Stimulated activated CD4-positive, alpha-beta T cell treated with anti-CD3 and anti-CD28 coated beads, Interleukin-2, amount 100 ng/mL, for 48 hours (primary cell): ENCODE data around the gene LEUTX.
"Not testable (repeated sequence)": the region's sequence is repeated elsewhere in the genome, so short reads cannot be mapped to it uniquely, and the experiment has no call there.

ENCODE experiments used
- DNase-seq, 2 donors: peaks; one replicate each; pipeline ENCODE4 v3.0.0-alpha.2; 2020

LEUTX gene

DNA sequence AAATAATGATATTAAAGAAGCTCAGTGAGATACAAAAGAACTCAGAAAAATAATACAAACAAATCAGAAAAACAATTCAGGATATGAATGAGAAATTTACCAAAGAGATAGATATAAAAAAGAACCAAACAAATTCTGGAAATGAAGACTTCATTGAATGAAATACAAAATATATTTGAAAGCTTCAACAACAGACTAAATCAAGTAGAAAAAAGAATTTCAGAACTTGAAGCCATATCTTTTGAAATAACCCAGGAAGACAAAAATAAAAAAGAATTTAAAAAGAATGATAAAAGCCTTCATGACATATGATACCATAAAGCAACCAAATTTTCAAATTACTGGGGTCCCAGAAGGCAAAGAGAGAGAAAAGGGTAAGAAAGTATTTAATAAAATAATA is 9.6 kb downstream of the LEUTX start:
- no peak for DNase-seq

DNA sequence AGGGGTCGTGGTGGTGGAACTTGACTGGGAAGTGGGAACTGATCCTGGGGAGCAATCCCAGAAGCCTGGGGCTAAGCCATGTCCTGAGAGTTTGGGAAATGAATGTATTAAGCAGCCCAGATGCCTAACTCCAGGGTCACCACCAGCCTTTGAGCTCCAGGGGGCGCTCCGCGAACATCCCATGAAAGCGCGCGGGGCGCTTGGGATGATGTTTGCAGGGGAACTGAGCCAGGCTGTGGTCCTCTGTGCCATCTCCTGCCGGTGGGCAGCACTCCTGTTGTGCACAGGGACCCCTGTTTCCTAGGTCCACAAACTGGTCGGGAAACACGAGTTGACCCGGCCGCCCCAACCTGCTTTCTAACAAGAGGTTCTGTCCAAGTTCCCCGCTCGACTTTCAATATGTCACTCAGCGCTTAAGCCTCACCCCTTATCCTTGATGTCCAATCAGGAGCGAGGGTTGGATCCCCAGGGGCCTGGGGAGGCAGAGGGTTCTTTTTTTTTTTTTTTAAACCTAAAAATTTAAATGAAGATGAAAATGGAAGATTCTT is 14.4 kb downstream of the LEUTX start:
- peak; percentile 75 to 77 for DNase-seq

DNA sequence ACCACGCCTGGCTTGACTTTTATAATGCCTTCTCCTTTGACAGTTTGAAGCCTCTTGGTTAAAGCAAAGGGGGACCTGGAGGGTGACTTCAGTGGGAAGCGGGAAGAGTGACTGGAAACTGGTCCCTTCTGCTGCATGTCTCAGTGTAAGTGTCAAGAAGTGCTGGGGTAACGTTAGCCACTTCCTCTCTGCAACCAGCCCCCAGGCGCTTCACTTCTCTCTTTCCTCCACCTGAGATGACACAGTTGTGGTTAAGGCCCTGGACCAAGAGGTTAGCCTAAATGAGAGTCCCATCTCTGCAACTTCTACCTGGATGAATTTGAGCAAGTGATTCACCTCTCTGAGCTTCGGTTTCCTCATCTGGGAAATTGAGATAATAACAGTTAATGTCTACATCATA is 16.3 kb downstream of the LEUTX start:
- DNase-seq, result no peak

DNA sequence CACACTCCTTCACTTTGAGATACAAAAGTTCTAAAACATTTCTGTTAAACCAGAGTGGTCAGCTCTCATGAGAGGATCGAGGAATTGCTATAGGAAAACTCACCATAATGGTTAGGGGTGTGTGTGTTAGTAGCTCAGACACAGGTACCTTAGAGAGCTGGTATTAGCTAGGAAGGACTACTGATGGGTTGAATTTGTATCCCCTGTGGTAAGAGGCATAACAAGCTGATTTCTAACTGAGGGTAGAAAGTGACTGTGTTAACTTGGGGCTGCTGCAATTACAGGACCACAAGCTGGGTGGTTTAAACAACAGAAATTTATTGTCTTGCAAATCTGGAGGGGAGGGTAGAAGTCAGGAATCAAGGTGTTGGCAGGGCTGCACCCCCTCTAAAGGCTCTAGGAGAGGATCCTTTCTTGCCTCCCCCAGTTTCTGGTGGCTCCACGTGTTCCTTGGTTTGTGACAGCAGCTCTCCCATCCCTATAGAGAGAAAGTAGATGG is 17.4 kb downstream of the LEUTX start:
- DNase-seq, result no peak

DNA sequence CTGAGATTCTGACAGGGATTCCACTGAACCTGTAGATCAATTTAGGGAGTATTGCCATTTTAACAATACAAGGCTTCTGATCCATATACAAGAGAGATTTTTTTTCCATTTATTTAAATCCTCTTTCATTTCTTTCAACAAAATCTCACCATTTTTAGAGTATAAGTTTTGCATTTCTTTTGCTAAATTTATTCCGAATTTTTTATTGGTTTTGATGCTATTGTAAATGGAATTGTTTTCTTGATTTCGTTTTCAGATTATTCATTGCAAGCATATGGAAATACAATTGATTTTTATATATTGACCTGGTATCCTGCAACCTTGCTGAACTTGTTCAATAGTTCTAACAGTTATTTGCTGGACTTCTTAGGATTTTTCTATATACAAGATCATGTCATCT is 18.4 kb downstream of the LEUTX start:
- no peak for DNase-seq

DNA sequence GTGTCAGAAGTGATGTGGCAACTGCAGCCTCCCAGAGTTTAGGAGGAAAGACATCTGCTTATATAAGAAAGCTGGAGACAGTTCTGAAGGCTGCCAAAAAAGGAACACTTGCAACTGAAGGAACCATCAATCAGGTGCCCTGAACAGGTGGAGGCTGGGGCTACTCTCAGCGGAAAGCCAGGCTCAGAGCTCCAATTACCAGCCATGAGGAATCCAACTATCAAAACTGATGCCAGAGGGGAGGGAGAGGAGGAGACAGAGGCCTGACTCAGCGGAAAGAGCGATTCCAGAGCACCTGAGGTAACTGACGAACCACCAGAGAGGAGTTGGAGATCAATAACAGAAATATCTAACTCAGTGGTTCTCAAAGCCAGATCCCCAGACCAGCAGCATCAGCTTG is 24.3 kb downstream of the LEUTX start:
- DNase-seq, result no peak

DNA sequence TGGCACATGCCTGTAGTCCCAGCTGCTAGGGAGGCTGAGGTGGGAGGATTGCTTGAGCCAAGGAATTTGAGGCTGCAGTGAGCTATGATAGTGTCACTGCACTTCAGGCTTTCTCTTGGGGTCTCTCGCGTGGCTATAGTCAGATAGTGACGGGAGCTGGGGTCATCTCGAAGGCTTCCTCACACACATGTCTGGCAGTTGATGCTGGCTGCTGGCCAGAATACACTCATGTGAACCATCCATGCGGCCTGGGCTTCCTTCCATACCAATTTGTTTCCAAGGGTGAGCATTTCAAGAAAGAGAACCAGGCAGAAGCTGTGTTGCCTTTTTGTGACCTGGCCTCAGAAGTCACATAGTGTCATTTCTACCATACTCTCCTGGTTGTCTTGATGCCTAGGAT is 26.4 kb downstream of the LEUTX start:
- no peak for DNase-seq

DNA sequence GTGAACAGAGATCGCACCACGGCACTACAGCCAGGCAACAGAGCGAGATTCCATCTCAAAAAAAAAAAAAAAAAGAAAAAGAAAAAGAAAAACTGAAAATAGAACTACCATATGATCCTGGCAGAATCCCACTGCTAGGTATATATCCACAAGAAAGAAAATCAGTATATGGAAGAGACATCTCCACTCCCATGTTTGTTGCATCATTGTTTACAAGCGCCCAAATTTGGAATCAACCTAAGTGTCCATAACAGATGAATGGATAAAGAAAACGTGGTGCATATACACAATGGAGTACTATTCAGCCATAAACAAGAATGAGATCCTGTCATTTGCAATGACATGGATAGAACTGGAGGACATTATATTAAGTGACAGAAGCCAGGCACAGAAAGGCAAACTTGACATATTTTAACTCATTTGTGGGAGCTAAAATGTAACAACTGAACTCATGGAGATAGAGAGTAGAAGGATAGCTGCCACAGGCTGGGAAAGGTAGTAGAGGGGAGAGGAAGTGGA is 29.3 kb downstream of the LEUTX start:
- no peak for DNase-seq

DNA sequence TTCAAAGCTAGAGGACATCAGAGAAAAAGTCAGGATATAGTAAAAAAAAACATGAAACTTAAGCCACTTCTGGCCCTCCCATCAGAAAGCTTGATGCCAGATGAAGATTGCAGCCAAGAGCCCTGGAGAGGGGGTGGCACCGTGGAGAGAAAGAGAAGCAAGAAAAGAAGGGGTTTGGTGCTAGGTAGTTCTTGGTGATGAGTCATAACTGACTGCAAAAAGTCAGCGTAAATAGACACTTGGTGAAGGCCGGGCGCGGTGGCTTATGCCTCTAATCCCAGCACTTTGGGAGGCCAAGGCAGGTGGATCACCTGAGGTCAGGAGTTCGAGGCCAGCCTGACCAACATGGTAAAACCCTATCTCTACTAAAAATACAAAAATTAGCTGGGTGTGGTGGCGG is 30.0 kb downstream of the LEUTX start:
- DNase-seq, result not testable (repeated sequence)

DNA sequence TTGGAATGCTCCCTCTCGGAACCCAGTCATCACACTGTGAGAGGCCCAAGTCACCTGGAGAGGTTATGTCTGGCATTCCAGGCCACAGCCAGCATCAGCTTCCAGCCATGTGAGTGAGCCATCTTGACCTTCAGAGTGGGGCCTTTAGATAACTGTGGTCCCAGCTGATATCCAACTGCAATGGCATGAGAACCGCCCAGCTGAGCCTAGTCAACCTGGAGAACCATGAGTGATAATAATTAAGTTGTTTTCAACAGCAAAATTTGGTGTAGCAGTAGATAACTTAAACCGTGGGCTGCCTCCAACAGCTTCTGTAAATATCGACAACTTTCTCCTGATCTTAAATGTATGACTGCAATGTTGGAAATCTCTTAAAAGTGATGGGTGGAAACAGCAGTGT is 30.7 kb downstream of the LEUTX start:
- DNase-seq, result no peak

DNA sequence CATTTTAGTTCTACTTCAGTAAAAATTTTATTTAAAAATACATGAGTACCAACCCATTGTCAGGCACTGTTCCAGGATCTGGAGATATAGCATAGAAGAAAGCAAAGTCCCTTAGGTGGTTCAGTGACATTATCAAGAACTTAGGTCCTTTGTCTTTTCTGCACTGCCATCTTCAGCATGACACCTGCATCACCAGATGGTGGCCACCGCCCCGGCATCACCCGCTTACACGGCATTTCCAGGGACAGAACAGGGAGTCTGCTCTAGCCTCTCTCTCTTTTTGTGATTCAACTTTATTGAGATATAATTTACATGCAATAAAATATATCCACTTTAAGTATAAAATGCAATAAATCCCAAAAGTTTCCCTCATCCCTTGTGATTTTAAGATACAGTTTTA is 31.8 kb downstream of the LEUTX start:
- no peak for DNase-seq

DNA sequence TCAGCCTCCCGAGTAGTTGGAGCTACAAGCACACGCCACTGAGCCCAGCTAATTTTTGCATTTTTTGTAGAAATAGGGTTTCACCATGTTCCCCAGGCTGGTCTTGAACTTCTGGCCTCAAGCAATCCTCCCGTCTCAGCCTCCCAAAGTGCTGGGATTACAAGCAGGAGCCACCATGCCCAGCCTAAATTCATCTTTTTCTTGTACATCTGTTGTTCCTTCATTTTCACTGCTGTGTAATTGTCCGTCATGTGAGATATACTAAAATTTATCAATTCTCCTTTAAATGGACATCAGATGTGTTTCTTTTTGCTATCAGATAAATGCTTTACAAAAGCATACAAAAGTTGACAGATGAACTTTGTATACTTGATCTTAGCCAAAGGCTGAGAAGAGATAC is 32.4 kb downstream of the LEUTX start:
- DNase-seq, result no peak

DNA sequence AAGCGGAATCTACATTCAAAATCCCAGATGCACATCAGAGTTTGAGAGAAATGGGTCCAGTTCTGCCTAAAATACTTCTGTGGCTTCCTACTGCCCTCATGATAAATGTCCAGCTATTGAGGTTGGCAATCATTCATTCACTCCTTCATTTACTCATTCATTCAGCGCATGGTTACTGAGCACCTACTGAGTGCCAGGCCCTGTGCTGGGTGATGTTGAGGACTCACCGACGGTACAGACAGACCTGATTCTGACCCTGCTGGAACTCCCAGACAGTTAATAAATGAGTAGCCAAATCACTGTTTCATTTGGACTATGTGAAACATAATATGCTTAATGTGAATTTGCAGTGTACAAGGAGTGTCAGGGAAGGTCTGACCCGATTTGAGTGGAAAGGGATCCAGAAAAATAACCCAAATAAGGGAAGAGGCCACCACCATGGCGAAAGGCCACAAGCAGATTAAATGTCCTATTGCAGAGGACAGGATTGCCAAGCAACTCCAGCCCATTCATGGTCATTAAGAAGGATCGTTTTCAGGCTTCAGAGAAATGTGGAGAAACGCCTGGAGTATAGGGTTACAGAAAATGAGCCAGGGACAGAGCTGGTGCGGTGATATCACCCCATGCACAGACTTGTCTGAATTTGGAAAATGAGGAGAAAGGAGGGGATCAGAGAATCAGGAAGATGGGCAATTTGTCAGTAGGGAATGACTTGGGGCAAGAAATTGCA is 34.8 kb downstream of the LEUTX start:
- DNase-seq, result no peak

DNA sequence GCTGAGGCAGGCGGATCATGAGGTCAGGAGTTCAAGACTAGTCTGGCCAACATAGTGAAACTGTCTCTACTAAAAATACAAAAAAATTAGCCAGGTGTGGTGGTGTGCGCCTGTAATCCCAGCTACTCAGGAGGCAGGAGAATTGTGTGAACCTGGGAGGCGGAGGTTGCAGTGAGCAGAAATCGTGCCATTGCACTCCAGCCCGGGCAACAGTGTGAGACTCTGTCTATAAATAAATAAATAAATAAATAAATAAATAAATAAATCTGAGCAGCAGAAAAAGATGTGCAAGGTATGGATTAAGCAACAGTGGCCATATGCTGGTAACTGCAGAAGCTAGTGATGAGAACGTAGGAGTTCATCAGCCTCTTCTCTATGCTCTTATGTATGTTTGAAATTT is 35.5 kb downstream of the LEUTX start:
- DNase-seq, result not testable (repeated sequence)

DNA sequence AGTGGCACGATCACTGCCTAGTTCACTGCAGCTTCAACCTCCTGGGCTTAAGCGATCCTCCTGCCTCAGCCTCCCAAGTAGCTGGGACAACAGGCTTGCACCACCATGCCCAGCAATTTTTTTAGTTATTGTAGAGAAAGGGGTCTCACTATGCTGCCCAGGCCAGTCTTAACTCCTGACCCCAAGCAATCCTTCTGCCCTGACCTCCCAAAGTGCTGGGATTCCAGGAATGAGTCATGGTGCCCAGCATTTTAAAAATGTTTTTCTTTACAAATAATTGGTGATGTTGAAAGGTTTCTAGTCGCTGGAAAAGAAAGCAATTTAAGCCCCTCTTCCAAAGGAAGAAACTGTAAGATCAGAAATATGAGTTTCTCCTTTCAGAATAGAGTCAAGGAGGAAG is 35.9 kb downstream of the LEUTX start:
- DNase-seq, result no peak

DNA sequence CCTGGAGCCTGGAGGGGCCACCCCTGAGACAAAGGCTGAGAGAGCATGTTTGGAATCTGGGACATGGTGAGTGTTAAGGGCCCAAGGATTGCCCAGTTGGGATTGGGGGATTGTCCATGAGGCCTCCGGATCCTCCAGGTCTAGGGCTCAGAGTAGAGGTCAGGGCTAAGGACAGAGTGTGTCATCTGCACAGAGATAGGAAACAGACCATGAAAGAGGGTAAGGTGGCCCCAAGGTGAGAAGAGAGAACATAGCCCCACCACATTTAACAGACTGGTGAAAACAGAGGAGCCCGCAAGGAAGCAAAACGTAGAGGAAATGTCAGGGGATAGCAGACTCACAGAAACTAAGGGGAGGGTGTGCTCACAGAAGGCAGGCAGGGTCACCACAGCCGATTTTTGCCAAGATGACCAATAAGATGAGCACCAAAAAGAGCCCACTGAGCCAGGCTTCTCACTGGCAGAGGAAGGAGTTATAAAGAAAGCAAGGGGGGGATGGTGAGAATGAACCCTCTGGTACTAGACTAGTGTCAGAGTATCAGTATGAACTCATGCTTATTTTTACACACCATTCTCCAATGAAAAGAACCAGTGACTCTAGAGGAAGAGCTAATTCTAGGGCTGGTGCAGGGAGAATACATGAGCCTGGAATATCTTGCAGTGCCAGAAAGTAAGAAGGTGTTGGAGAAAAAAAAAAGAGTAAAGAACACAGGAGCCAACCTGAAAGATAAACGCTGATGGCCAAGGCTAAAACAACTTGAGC is 37.8 kb downstream of the LEUTX start:
- no peak for DNase-seq

DNA sequence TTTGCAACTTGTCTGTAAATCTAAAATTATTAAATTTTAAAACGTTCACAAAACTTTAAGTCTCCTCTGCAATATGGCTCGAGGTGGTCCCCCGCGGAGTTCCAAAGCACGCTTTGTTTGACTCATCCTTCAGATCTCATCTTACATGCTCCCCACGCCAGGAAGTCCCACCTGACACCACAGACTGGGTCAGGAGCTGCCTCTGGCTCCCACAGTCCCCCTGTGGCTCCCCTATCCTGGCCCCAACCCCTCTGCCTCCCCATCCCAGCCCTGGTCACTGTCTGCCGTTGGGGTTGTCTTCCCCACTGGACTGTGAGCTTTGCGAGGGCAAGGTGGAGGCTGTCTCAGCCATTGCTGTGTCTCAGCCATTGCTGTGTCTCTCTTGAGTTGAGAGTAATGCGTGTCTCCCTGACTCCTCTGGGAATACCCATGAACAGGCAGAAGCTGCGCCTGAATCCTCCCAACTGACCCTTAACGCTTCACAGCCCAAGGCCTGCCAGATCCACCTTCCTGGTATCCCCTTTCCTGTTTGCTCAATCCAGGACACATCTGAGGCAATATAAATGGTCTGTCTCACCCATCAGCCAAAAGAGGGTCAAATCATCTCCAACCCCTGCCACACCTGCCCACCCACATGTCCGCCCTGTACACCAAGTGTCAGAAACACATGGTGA is 39.4 kb downstream of the LEUTX start:
- no peak for DNase-seq

DNA sequence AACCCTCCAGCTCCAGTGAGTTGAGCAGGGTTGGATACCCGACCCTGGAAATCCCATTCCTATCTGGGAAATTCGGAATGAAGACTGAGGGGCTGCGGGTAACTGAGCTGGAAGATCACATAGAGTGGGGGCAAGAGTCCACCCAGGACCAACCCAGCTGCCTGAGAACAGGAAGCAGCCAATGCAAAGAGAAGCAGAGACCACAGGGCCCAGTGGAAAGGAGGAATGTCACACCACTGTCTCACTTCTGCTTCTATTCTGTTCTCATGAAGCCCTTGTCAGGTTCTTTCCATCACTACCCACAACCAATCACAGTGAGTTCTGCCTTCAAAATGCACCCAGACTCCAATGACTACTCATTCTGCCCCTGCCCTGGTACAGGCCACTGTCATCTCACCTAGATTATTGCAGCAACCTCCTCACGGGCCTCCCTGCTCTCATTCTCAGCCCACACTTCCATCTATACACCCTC is 40.0 kb downstream of the LEUTX start:
- DNase-seq, result no peak

DNA sequence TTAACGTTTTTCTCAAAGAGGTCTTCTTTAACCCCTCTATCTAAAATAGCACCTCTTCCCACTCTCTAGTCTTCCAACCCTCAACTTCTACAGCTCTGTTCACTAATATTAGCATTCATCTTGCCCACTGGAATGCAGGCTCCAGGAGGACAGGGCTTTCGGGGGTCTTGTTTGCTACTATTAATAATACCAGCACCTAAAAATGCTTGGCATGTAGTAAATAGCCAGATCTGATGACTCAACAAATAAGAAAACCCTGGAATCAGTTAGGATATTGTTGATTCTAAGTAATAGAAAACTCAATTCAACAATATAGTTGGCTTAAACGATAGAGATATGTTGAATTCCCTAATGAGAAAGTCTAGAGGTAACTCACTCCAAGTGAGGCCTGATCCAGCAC is 41.1 kb downstream of the LEUTX start:
- DNase-seq, result no peak

DNA sequence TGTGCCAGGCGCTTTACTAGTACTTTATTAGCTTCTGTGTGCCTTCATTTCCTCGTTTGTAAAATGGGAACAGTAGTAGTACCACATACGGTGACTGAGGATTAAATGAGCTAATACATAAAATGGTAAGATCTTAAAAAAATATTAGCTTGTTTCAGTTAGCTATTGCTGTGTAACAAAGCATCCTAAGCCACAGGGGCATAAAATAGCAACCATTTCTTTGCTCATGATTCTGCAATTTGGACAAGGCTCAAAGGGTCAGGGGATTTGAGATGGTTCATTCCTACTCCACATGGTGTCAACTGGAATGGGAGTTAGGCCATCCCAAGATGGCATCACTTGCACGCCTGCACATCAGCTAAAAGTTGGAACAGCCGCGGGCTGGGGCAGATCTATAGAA is 42.0 kb downstream of the LEUTX start:
- no peak for DNase-seq

DNA sequence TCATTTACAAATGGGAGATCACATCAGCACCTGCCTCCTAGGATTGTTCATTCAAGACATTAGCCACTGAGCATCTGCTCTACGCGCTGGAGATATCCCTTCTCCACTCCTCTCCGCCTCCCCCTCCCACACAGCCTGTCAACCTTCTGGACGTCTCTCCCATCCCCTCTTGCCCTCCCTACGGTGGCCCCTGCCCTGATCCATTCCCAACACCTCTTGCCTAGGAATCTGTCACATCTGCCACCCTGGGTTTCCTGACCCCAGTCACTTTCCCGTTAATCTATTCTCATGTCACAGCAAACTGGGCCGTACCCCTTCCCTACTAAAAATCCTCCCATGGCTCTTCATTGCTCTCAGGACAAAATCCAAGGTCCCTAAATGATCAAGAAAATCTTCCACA is 45.0 kb downstream of the LEUTX start:
- DNase-seq, result no peak

DNA sequence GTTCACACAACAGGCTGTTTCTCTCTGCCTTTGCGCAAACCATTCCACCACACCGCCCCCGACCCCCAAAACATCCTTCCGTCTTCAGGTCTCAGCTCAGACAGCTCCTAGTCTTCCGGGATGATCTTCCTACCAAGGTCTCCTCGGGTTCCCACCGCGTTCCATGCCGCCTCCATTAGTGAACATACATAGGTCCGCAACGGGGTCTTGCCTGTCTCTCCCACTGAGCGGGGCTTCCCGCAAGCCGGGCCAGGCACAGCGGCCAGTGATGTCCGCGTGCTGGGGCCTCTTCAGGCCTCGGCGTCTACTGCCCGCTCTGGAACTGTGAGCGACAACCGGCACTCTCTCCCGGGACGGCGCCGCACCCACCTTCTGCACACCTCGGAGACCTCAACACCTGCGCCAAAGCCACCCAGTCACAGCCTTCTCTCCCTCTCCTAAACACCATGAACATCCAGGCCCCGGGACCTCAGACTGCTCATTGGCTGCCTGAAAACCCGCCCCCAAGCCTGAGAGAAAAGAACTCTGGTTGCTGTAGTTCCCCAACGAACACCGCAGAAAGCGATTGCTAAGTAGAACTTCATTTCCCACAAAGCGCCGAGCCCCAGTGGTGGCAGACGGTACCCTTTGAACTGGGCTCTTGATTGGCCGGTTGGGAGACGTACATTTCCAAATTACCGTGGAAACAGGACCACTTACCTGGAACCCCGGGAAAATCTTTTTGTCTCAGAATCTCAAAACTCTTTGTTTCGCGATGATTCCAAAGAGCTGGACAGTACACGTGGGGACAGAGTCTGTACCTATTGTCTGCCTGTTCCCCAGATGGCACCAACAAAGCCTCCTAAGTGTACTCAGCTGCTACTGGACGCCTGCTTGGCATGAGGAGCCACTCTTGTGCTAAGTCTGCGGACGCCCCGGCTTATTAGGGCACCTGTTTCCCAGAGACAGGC is 45.8 kb downstream of the LEUTX start:
- peak; percentile 78 to 79 for DNase-seq
